ENCODE data around the gene SELENOF. TPM values are rescaled to one million over a fixed set of nuclear protein-coding genes. Genes with fewer than 3 reads are reported as not detected.

The SELENOF gene
- total RNA-seq, 1 experiment from 2014 or later: 175 TPM

GRCh38 chr1:86861424-86861823 lies 52.5 kb downstream of the SELENOF start:
- ChIA-PET RAD21 (ENCODE audit: low non-redundant PET in 1 of 2, low total read pairs in 2 of 2, uncharacterized antibody in 2 of 2, unreplicated experiment in 2 of 2) (interaction anchor here in 1 of 2 experiments (0.7 kb wide), 1 partner anchor 26 kb away, joined by 3 read pairs; no protein-coding TSS in a partner anchor), POLR2A (no interaction called here), CTCF (no interaction called here)
- Histone ChIP-seq H3K4me1 (ENCODE audit: control insufficient read depth in 1 of 2, insufficient read depth in 2 of 2, low read length in 2 of 2) (no peaks in the 10 kb centered on the region), H3K4me2 (ENCODE audit: low read length) (no peak overlapping the region), H4K20me1 (ENCODE audit: insufficient read depth) (peaks cover 3% of the 10 kb centered on the region; the same call in 1 of the 2 replicates), H3K79me2 (ENCODE audit: insufficient read depth, low read length) (peaks cover 21% of the 10 kb centered on the region), H3K9me2 (ENCODE audit: insufficient read depth) (no peaks in the 10 kb centered on the region), H3K4me3 (replicated peaks in 1 of 2; ENCODE audit: low read depth in 1 of 2, low read length in 2 of 2) (no peak overlapping the region), H2AFZ (ENCODE audit: low read depth, low read length, poor library complexity, severe bottlenecking) (no peak overlapping the region), H3K9me3 (ENCODE audit: control insufficient read depth in 1 of 2, insufficient read depth in 1 of 2, low read depth in 1 of 2, low read length in 2 of 2) (no peaks in the 10 kb centered on the region), H3K36me3 (ENCODE audit: control insufficient read depth in 1 of 2, insufficient read depth in 2 of 2, low read length in 2 of 2) (no peaks in the 10 kb centered on the region), H3K9ac (ENCODE audit: low read length) (no peak overlapping the region), H3K27me3 (ENCODE audit: insufficient read depth, low read length) (no peaks in the 10 kb centered on the region), H3K27ac (ENCODE audit: low read depth, low read length) (no peak overlapping the region)
- BruUV-seq (replicated peaks): no TSS peak
- intact Hi-C loops (cut with micrococcal nuclease): no loop called here
- DNase-seq (ENCODE audit: low read depth, low spot score) (no peak), ATAC-seq (no peak)
- TF ChIP-seq MAX (IDR thresholded peaks at IDR 0.05) (no peak), REST (IDR thresholded peaks at IDR 0.05; ENCODE audit: low read depth) (no peak), ELF1 (IDR thresholded peaks at IDR 0.05; ENCODE audit: borderline replicate concordance, low read depth) (no peak)

- Histone ChIP-seq H3K27me3 (ENCODE audit: insufficient read depth, low read length) (no peaks in the 10 kb centered on the region), H3K27ac (ENCODE audit: low read depth, low read length) (no peak overlapping the region), H3K9ac (ENCODE audit: low read length) (no peak overlapping the region), H2AFZ (ENCODE audit: low read depth, low read length, poor library complexity, severe bottlenecking) (no peak overlapping the region), H3K36me3 (ENCODE audit: control insufficient read depth in 1 of 2, insufficient read depth in 2 of 2, low read length in 2 of 2) (no peaks in the 10 kb centered on the region), H3K9me2 (ENCODE audit: insufficient read depth) (no peaks in the 10 kb centered on the region), H4K20me1 (ENCODE audit: insufficient read depth) (peaks cover 3% of the 10 kb centered on the region; the same call in 1 of the 2 replicates), H3K9me3 (ENCODE audit: control insufficient read depth in 1 of 2, insufficient read depth in 1 of 2, low read depth in 1 of 2, low read length in 2 of 2) (no peaks in the 10 kb centered on the region), H3K79me2 (ENCODE audit: insufficient read depth, low read length) (peaks cover 12% of the 10 kb centered on the region), H3K4me2 (ENCODE audit: low read length) (no peak overlapping the region), H3K4me1 (ENCODE audit: control insufficient read depth in 1 of 2, insufficient read depth in 2 of 2, low read length in 2 of 2) (no peaks in the 10 kb centered on the region), H3K4me3 (replicated peaks in 1 of 2; ENCODE audit: low read depth in 1 of 2, low read length in 2 of 2) (no peak overlapping the region)
- intact Hi-C loops (cut with micrococcal nuclease): no loop called here
- ChIA-PET RAD21 (ENCODE audit: low non-redundant PET in 1 of 2, low total read pairs in 2 of 2, uncharacterized antibody in 2 of 2, unreplicated experiment in 2 of 2) (no interaction called here), POLR2A (no interaction called here), CTCF (no interaction called here)
- no peak for ATAC-seq
- no TSS peak for BruUV-seq (replicated peaks)
- no peak for DNase-seq (ENCODE audit: low read depth, low spot score)
- no peak for TF ChIP-seq CBX3 (IDR thresholded peaks at IDR 0.05; ENCODE audit: low read depth)
- no peak for TF ChIP-seq CTCF (IDR thresholded peaks at IDR 0.05 in 2 of 3, conservative IDR thresholded peaks at IDR 0.05 in 1 of 3; ENCODE audit: borderline replicate concordance in 1 of 3, insufficient read depth in 1 of 3, low read depth in 2 of 3, low read length in 2 of 3)
- no peak for TF ChIP-seq JUND (IDR thresholded peaks at IDR 0.05)
- TF ChIP-seq EZH2 (IDR thresholded peaks at IDR 0.05): no peak
- no peak for TF ChIP-seq SRF (IDR thresholded peaks at IDR 0.05; ENCODE audit: low read depth)
- TF ChIP-seq EZH2phosphoT487 (IDR thresholded peaks at IDR 0.05; ENCODE audit: borderline replicate concordance): no peak
- no peak for TF ChIP-seq ZBTB33 (IDR thresholded peaks at IDR 0.05; ENCODE audit: extremely low read depth, insufficient replicate concordance, low read length)
Measured at GRCh38 chr1:86860424-86860823, 53.5 kb downstream of the SELENOF start.
